HG02938 (cell line): ENCODE data around the gene PPL.
"Not testable (repeated sequence)": the region's sequence is repeated elsewhere in the genome, so short reads cannot be mapped to it uniquely, and the experiment has no call there.

Experiments used
- ATAC-seq: cut with Tn5 transposase; IDR thresholded peaks from one replicate; pipeline ENCODE4 v1.9.1; 2021; ENCODE audit warnings: mild to moderate bottlenecking, moderate library complexity; ENCODE audit not compliant: unreplicated experiment

PPL gene

DNA sequence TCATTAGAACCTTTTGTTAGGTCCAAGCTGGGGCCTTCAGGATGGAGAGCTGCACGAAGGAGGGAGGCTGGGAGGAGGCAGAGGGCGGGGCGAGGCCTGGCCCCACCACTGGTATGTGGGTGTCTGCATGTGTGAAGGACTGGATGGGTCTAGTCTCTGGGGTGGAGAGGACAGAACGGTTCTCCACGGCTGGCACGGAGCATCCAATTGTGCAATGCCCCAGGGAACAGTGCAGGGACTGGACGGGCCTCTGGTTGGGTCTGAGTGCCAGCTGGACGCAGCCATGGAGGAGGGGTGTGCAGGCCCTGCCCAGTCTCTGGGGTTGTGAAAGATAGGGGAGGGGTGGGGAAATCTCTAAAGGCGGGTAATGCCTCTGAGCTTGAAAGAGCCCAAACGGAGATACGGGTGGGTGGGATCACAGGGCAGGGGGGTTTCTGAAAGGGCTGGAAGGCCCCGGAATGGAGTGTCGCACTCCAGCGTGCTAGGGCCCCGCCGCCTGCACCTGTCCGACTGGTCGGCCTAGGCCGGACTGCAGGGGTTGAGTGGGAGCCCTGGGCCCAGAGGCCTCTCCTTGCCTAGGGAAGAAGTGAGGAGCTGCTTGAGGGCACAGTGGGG, 1.6 kb downstream of the PPL start:
- ATAC-seq, result no peak

DNA sequence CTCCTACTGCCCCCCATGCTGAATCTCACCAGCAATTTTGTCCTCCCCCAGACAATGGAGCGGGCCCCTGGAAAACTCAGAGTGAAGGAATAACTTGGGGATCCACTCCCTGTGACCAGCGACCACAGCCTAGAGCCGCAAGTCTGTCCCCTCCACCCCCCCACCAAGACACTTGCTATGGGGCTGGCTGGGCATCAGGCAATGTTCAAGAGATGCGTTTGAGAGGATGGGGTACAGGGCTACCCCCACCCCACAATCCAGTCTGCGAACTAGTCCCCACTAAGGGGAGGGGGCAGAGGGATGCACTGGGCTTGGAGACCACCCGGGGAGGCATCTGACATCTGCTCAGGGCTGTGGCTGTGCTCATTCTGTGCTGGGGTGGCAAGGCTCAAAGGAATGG, 2.4 kb downstream of the PPL start:
- no peak for ATAC-seq

DNA sequence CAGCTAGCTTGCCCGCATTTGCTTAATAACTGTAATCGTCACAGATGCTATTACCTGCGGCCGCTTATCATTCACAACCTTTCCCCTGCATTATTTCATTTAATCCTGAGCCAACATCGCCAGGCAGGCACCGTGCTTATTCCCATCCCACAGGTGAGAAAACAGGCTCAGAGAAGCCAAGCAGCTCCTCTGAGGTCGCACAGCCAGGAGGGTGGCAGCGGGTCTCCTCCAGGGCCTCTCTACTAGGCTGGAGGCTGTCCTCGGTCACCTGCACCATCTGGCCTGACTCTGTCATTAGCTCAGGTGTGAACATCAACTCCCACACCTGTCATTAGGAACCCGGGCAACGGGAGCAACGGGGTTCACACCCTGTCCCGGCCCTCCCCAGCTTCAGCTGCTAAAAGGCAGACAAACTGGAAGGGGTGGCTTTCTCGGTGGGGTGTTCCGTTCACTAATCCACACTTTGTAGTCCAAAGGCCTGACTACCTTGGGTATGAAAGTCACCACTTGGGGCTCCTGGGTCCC, 3.0 kb downstream of the PPL start:
- no peak for ATAC-seq

DNA sequence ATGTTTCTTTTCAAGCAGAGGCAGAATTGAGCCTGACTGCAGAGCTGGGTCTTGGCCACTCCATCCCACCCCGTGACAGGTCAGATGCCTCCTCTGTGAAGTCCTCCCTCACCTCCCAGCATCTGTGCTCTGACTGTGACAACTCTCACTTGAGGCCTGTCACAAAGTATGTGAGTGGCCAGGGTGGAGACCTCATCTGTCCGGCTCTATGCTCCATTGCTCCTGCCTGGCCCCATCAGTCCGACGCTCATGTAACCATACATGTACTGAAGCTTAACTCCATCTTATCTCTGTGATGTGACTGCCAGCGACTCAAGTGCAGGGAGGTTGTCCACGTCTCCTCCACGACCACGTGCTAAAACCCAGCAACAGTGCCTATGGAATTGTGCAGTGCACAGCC, 3.5 kb downstream of the PPL start:
- ATAC-seq, result no peak

DNA sequence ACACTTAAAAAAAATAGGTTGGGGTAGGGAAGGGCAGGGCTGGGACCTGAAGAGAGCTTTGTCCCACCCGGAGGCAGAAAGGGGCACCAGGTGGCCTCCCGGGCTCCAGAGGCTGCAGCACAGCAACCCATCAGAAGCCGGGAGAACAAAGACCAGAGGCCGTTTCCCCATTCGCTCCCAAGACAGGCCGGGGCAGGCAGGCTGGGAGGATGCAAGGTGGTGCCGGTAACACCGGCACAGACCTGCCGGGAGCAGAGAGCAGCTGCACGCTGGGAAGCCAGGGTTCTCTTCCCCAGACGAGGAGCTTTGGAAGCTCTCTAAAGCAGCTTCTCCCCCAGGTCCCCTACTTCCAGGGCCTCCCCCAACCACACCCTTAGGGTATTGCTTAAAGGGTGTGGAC, 5.6 kb downstream of the PPL start:
- no peak for ATAC-seq

DNA sequence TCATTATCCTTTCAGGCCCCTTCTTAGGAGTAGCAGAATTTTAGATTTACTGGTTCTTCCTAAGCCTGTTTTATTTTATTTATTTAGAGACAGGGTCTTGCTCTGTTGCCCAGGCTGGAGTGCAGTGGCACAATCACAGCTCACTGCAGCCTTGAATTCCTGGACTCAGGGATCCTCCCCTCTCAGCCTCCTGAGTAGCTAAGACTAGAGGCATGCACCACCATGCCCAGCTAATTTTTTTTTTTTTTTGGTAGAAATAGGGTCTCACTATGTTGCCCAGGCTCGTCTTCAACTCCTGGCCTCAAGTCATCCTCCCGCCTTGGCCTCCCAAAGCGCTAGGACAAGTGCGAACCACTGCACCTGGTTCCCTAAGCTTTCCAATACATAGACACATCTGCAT, 7.3 kb downstream of the PPL start:
- not testable (repeated sequence) for ATAC-seq

DNA sequence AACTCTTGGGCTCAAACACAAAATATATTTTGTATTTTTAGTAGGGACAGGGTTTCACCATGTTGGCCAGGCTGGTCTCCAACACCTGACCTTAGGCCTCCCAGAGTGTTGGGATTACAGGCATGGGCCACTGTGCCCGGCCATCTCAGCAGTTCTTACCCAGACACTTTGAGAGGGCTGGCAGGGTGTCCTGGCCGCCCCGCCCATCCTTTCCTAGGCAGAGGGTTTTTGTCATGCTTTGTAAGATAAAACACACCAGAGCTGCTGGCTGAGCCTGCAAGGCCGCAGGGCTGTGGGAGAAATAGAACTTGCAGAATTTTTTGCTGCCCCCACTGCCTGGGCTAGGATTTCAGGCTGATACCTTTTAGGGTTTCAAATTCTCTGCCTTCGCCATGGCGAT, 8.7 kb downstream of the PPL start:
- ATAC-seq, result no peak

DNA sequence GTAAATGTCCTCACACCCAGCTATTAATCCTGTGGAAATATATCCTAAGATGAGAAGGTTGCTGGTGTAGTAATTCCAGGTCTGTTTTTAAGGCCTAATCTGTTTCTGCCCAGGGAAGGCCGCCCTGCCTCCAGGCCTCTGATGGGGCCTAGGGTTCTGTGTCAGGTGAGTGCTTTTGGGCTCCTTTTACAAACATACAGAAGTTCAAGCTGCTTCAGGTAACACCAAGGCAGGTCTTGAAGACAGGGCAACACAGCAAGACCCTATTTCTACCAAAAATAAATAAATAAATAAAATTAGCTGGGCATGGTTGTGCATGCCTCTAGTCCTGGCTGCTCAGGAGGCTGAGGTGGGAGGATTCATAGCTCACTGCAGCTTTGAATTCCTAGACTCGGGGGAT, 9.3 kb downstream of the PPL start:
- no peak for ATAC-seq

DNA sequence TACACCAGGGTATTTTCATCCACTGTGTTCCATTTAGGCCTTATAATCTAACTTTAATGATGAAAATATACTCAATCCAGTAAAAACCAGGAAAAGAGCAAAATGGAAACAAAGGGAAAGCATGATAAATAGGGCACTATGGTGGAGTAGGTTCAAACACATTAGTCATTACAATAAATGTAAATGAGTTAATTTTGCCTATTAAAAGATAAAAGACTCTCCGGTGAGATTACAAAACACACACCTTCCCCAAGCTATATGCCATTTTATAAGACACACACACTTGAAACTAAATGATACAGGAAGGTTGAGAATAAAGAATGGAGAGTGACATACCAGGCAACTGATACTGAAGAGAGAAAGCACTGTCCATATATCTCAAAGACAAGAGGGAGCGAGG, 10.0 kb downstream of the PPL start:
- no peak for ATAC-seq

DNA sequence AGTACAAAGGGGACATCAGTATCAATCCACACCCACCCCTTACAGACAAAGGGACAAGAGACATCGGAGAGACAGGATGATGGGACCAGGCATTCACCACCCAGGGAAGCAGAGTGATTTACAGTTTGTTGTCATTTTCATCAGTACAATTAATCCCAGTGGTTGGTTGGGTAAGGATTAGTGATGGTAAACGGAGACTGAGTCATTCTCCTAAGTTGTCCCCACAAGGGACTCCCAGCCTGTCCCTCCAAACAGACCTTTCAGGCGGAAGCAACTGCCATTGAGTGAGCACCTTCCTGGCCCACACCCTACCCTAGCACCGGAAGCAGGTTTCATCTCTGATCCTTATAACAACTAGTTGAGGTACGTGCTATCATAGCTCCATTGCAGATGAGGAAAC, 11.2 kb downstream of the PPL start:
- no peak for ATAC-seq

DNA sequence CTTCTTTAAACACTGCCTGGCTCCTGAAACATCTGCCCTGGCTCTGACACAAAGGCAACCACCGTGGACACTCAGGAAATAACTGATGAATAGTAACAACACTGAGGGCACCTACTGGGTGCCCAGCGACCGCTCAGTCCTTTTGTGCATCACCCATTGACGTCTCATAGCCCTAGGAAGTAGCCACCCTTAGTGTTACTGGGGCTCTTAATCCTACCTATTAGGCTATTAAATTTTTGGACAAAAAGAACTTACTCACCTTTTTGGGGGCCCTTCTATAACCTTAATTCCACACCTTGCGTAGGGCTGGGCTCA, 11.7 kb downstream of the PPL start:
- no peak for ATAC-seq

DNA sequence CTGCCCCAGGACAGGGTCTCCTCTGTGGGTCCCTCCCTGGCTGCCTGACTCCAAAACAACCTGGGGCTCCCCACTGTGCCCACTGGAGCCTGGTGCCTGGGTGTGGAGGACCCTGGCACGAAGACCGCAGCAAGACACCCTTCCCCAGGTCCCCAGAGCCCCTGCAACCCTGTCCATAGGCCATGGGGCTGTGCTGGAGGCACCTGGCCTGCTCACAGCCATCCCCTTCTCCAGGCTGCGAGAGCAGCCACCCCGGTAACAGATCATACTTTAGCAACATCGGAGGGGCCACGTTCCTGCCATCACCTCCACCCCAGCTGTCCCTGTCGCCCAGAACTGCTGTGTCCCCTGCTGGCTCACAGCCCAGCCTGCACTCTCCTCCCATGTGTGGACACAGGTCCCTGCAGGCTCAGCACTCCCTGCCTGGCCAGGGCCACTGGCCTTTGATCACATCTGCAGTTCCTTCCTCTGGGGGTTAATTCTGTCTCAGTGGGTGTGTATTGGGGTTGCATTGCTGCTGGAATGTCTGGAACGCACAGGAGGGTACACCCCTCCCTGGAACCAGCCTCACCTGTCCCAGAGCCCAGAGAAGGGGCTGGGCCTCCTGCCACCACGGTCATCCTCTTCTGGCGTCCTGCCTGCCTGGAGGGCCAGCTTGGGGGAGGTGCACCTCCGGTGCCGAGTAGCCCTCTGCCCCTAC, 12.2 kb downstream of the PPL start:
- ATAC-seq, result no peak

DNA sequence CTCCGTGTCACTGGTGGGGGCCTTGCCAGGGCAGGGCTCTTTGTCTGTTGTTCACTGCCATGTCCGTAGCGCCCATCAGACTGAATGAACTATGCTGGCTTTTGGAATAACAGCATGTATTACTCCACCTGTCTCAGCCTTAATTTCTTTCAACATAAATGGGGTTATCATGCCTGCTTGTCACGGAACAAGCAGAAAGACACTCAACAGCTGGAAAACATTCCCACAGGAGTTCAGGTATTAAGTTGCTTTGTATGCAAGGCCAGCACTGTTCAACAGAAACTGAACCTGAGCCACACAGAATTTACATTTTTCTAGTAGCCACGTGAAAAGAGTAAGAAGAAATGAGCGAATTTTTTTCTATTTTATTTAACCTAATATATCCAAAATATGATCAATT, 13.1 kb downstream of the PPL start:
- no peak for ATAC-seq

DNA sequence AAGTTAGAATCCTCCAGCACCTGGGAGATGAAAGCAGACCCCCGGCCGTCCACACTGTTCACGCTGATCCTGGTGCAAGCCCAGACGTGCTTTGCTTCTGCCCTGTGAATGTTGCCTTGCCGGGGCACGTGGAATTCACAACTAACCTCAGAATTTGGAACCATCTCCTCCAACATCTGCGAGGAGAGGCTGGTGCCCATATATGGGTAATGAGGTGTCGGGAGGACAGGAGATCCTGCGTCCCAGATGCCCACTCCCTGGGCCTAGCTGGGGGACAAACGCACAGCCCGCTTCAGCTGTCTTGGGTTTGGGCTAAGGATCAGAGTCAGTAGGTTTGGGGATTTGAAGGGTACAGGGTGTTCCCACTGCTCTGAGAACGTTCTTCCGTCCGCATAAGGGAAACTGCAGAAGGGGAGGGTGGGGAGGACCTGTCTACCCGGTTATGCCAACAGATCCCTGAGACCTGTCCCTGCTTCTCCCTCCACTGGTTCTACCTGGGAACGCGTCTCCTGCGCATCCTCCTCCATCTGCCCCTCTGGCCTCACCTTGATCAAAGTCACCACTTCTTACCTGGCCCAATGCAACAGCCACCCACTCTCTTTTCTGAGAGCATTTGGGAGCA, 14.1 kb downstream of the PPL start:
- no peak for ATAC-seq

DNA sequence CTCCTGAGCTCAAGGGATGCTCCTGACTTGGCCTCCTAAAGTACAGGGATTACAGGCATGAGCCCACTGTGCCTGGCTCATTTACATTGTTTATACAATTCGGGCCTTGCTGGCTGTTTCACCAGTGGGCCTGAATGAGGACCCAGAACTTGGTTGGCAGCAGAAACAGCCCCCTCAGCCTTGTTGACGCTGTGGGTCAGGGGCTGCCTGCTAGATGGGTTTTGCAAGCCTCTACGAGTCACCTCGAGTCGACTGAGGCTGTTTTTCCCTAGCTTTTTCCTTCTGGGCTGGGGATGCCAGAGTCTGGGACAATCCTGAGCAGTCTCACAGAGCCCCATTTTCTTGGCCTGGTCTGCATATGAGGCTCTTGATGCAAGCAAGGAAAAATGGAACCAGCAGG, 16.1 kb downstream of the PPL start:
- ATAC-seq, result no peak

DNA sequence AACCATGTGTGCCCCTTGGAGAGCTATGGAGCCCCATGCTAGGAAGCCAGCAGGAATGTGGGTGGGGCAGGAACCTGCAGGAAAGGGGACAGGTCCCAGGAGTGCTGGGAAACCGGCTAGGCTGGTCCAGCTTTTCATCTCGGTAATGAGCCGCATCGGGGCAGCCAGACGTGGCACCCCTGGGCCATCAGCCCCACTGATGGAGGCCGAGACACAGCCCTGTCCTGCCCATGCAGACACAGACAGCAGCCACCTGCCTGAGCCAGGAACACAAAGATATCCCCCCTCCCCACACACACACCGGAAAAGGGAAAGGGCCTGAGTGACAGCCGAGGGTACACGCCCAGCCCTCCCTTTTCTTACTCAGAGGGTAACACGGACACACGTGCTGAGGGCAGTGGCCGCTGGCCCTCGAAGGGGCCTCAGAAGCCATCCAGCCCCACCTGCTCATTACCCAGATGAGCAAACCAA, 18.1 kb downstream of the PPL start:
- ATAC-seq, result no peak

DNA sequence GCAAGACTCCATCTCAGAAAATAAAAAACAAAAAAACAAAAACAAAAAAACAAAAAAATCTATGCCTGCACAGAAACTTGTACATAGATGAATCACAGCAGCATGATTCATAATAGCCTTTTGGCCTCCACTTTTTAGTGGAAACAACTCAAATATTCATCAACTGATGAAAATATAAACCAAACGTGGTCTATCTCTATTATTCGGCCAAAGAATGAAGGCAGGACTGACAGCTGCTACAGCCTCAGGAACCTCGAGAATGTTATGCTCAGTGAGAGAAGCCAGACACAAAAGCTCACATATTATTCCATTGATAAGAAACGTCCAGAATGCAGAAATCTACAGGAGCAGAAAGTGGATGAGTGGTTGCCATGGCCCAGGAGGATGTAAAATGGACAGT, 19.8 kb downstream of the PPL start:
- no peak for ATAC-seq

DNA sequence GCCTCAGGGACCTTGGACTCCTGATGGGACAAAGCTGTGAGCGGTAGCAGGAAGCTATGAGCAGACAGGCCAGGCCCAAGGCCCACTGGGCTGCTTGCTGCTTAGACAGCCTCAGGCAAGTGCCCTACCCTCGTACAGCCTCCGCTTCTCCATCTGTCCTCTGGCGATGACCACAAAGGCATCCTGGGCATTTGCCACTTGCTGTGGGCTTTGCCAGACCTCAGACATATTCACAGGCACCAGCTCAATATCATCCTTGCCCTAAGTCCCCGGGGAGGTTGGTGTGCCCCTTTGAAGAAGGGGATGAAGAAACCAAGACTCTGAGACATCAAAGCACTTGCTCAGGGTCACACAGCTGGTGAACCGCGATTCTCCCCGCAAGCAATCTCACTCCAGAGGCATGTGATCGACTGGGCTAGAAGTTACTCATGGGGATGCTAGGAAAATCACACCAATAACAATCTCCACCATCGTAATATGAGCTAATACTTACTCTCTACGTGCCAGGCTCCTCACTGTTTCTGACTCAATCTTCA, 21.7 kb downstream of the PPL start:
- no peak for ATAC-seq

DNA sequence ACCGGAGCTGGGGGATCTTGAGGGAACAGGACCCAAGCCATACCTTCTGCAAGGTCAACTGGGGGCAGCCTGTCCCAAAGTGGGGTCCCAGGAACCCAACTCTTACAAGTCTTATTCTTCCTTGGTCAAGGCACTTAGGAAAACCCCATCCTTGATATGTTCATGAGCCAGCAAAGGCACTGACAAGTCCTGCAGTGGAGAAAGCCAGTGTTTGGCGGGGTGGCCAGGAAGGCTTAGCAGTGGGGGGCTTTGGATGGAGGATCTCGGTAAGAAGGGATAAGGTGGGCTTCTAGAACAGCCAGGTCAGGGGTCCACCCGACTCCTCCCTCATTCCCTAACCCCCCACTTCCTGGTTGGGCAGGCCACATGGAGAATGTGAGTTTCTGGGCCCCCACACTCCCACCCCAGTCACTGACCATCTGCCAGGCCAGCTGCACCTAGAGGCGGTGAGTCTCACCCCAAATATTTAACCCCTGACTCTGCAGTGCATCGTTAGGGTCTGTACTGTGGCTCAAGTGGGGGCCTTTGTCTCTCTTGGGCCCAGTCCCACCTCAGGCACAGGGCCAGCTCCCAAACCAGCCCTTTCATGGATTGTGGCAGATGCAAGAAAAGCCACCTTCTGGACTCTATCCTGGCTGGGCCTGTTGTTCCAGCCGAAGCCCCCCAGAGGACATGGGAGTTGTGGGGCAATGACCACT, 22.3 kb downstream of the PPL start:
- ATAC-seq, result no peak

DNA sequence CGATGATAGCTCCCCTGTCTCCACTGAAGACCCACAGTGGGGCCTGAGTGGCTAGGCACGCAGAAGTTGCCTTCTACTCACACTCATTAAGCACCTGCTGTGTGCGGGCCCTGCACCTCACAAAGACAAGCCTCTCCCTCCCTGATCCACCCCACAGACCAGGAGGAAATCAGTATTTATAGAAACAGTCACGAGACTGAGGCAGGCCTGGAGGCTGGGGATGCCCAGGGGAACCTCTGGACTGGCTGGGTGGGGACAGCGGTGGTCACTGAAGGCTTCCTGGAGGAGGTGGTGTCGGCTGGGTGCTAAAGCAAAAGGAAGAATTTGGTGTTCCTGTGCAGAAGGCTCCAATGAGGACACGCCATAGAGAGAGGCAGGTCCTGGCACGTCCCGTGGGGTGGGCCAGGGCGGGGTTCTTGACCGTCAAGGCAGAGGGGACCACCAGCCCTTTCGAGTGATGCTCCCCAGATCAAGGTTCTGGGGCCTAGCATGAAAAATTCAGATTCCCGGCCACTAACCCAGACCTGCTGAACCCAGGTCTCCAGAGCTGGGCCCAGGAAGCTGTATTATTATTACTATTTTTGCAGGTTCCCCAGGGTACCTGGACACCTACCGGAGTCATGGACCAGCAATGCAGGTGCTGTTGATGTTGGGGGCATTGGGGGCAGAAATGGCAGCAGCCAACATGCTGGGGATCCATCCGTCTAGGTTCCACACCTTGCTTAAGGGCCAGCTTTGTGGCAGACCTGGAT, 23.0 kb downstream of the PPL start:
- no peak for ATAC-seq
